MM.1S (cell line): Measurements from ENCODE around the gene FGF12.

ENCODE experiments used
- EZH2 ChIP-seq: fragments of 300-600 bp; sonication (generic); optimal IDR thresholded peaks from 2 replicates; pipeline ENCODE3; 2017; ENCODE audit warnings: low read depth, mild to moderate bottlenecking, antibody characterized with exemption, low read length, mixed read lengths
- TF ChIP-seq, protein P1 (sequence below): fragments of 300-600 bp; sonication (generic); IDR thresholded peaks from 2 replicates; pipeline ENCODE4 v1.5.1; 2016; ENCODE audit warnings: antibody characterized with exemption, low read length, mixed read lengths

- TF ChIP-seq, protein P1, sequence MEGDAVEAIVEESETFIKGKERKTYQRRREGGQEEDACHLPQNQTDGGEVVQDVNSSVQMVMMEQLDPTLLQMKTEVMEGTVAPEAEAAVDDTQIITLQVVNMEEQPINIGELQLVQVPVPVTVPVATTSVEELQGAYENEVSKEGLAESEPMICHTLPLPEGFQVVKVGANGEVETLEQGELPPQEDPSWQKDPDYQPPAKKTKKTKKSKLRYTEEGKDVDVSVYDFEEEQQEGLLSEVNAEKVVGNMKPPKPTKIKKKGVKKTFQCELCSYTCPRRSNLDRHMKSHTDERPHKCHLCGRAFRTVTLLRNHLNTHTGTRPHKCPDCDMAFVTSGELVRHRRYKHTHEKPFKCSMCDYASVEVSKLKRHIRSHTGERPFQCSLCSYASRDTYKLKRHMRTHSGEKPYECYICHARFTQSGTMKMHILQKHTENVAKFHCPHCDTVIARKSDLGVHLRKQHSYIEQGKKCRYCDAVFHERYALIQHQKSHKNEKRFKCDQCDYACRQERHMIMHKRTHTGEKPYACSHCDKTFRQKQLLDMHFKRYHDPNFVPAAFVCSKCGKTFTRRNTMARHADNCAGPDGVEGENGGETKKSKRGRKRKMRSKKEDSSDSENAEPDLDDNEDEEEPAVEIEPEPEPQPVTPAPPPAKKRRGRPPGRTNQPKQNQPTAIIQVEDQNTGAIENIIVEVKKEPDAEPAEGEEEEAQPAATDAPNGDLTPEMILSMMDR = no peak
- TF ChIP-seq EZH2 = no peak
Observed at GRCh38 chr3:192373586-192373985, 353.8 kb downstream of the FGF12 start.
